ENCODE results near the gene HCN2. TPM values are rescaled to one million over a fixed set of nuclear protein-coding genes. Genes with fewer than 3 reads are reported as not detected.
"Not testable (repeated sequence)": the region's sequence is repeated elsewhere in the genome, so short reads cannot be mapped to it uniquely, and the experiment has no call there.

HCN2 gene
- total RNA-seq, 1 donor from 2014 or later: 0.16 TPM

GRCh38 chr19:617551-618246, 28.0 kb downstream of the HCN2 start:
- DNase-seq (ENCODE audit: low spot score): no peak

GRCh38 chr19:618247-618619, 28.6 kb downstream of the HCN2 start:
- DNase-seq (ENCODE audit: low spot score): no peak

GRCh38 chr19:618674-619285, 29.1 kb downstream of the HCN2 start:
- DNase-seq (ENCODE audit: low spot score): no peak

GRCh38 chr19:619286-620002, 29.8 kb downstream of the HCN2 start:
- no peak for DNase-seq (ENCODE audit: low spot score)

GRCh38 chr19:620166-620862, 30.6 kb downstream of the HCN2 start:
- no peak for DNase-seq (ENCODE audit: low spot score)

- not testable (repeated sequence) for DNase-seq (ENCODE audit: low spot score)
These were observed 31.5 kb downstream of the HCN2 start for GRCh38 chr19:621191-621590.

- DNase-seq (ENCODE audit: low spot score): no peak
These were observed 32.1 kb downstream of the HCN2 start for GRCh38 chr19:621819-622218.

GRCh38 chr19:622666-623065, 33.0 kb downstream of the HCN2 start:
- DNase-seq (ENCODE audit: low spot score): no peak

- no peak for DNase-seq (ENCODE audit: low spot score)
These were observed 33.7 kb downstream of the HCN2 start for GRCh38 chr19:623175-623916.

GRCh38 chr19:623974-624373, 34.3 kb downstream of the HCN2 start:
- no peak for DNase-seq (ENCODE audit: low spot score)

- DNase-seq (ENCODE audit: low spot score): no peak
These were observed 34.9 kb downstream of the HCN2 start for GRCh38 chr19:624433-625109.

- no peak for DNase-seq (ENCODE audit: low spot score)
These were observed 35.6 kb downstream of the HCN2 start for GRCh38 chr19:625257-625656.

GRCh38 chr19:626566-626965, 36.9 kb downstream of the HCN2 start:
- DNase-seq (ENCODE audit: low spot score): not testable (repeated sequence)

GRCh38 chr19:628168-628567, 38.5 kb downstream of the HCN2 start:
- no peak for DNase-seq (ENCODE audit: low spot score)

- DNase-seq (ENCODE audit: low spot score): not testable (repeated sequence)
These were observed 39.8 kb downstream of the HCN2 start for GRCh38 chr19:629515-629914.

- no peak for DNase-seq (ENCODE audit: low spot score)
These were observed 40.5 kb downstream of the HCN2 start for GRCh38 chr19:629961-630714.

- no peak for DNase-seq (ENCODE audit: low spot score)
These were observed 42.9 kb downstream of the HCN2 start for GRCh38 chr19:632579-633067.

- peak; percentile 99 for DNase-seq (ENCODE audit: low spot score)
These were observed 43.5 kb downstream of the HCN2 start, which contains the start of gene POLRMT for GRCh38 chr19:633068-633785. Gene POLRMT (minus strand): TSS chr19:633537. CDS start chr19:633512, 25 bp downstream.
